CD8-positive, alpha-beta memory T cell (primary cell): ENCODE measurements around the gene ZFP36L2. TPM values are rescaled to one million over a fixed set of nuclear protein-coding genes. Genes with fewer than 3 reads are reported as not detected.

Experiments used
- CTCF ChIA-PET: fragments of 350-600 bp; sonication (Branson Sonifier 250); formaldehyde crosslinking; loops from one replicate; lab custom pipeline; 2021; ENCODE audit warnings: antibody characterized with exemption; lab: Charles Lee
- POLR2A ChIA-PET: fragments of 350-600 bp; sonication (Branson Sonifier 250); formaldehyde crosslinking; loops from one replicate; lab custom pipeline; 2021; ENCODE audit warnings: antibody characterized with exemption; lab: Charles Lee
- DNase-seq, 5 donors: peaks; one replicate each; pipeline versions ENCODE4 v3.0.0 to v3.0.0-alpha.2; 2020 to 2022; ENCODE audit warnings: mixed read lengths in 1 of 5
- H3K27ac ChIP-seq: one replicate; pipeline ENCODE4 v1.7.0; 2013; ENCODE audit warnings: low read depth, mild to moderate bottlenecking, low read length, moderate library complexity
- H3K27me3 ChIP-seq: 2 replicates; pipeline ENCODE4 v1.7.0; 2013; ENCODE audit warnings: low read length, mild to moderate bottlenecking; ENCODE audit not compliant: insufficient read depth, poor library complexity, severe bottlenecking
- H3K36me3 ChIP-seq: 2 replicates; pipeline ENCODE4 v1.7.0; 2013; ENCODE audit warnings: mild to moderate bottlenecking, low read length, moderate library complexity; ENCODE audit not compliant: insufficient read depth
- H3K4me1 ChIP-seq: 2 replicates; pipeline ENCODE4 v1.7.0; 2013; ENCODE audit warnings: mild to moderate bottlenecking, low read length, moderate library complexity; ENCODE audit not compliant: insufficient read depth
- H3K4me3 ChIP-seq: 2 replicates; pipeline ENCODE4 v1.7.0; 2013; ENCODE audit warnings: mild to moderate bottlenecking, low read length
- H3K9me3 ChIP-seq: 2 replicates; pipeline ENCODE4 v1.7.0; 2013; ENCODE audit warnings: mild to moderate bottlenecking, low read length
- H3K27ac Mint-ChIP-seq, 8 donors: one replicate each; pipeline ENCODE4 v1.8.0; 2020 to 2021; ENCODE audit warnings: mixed read lengths in 8 of 8, mild to moderate bottlenecking in 6 of 8, inconsistent platforms in 3 of 8, moderate library complexity in 3 of 8
- H3K27me3 Mint-ChIP-seq, 2 donors: one replicate each; pipeline ENCODE4 v1.8.0; 2020 to 2021; ENCODE audit warnings: mixed read lengths in 2 of 2, mild to moderate bottlenecking in 1 of 2, moderate library complexity in 1 of 2
- H3K36me3 Mint-ChIP-seq, 3 donors: one replicate each; pipeline ENCODE4 v1.8.0; 2020 to 2021; ENCODE audit warnings: mixed read lengths in 3 of 3, inconsistent platforms in 1 of 3, mild to moderate bottlenecking in 1 of 3
- H3K4me1 Mint-ChIP-seq, 3 donors: one replicate each; pipeline ENCODE4 v1.8.0; 2020 to 2021; ENCODE audit warnings: mixed read lengths in 3 of 3, inconsistent platforms in 1 of 3, mild to moderate bottlenecking in 1 of 3
- H3K4me3 Mint-ChIP-seq, 7 donors: one replicate each; pipeline ENCODE4 v1.8.0; 2020 to 2021; ENCODE audit warnings: mixed read lengths in 7 of 7, mild to moderate bottlenecking in 6 of 7, moderate library complexity in 4 of 7, inconsistent platforms in 2 of 7
- H3K9me3 Mint-ChIP-seq, 5 donors: one replicate each; pipeline ENCODE4 v1.8.0; 2020 to 2022; ENCODE audit warnings: mixed read lengths in 5 of 5, mild to moderate bottlenecking in 3 of 5, moderate library complexity in 2 of 5, inconsistent platforms in 1 of 5
- polyA plus RNA-seq: library from polyadenylated mRNA; unstranded; fragments of 300-500 nt; fragmentation: Illumina TruSeq; gene quantifications from one replicate; pipeline ENCODE4 v1.2.3, GENCODE V29; 2021
- total RNA-seq, 2 experiments: library from RNA; stranded (reverse); gene quantifications; one replicate each; pipeline ENCODE4 v1.2.3, GENCODE V29; 2021

ZFP36L2 gene
- total and polyA plus RNA-seq, 3 experiments from 2014 or later, result 98.0 to 737 (median 98.6) TPM

DNA sequence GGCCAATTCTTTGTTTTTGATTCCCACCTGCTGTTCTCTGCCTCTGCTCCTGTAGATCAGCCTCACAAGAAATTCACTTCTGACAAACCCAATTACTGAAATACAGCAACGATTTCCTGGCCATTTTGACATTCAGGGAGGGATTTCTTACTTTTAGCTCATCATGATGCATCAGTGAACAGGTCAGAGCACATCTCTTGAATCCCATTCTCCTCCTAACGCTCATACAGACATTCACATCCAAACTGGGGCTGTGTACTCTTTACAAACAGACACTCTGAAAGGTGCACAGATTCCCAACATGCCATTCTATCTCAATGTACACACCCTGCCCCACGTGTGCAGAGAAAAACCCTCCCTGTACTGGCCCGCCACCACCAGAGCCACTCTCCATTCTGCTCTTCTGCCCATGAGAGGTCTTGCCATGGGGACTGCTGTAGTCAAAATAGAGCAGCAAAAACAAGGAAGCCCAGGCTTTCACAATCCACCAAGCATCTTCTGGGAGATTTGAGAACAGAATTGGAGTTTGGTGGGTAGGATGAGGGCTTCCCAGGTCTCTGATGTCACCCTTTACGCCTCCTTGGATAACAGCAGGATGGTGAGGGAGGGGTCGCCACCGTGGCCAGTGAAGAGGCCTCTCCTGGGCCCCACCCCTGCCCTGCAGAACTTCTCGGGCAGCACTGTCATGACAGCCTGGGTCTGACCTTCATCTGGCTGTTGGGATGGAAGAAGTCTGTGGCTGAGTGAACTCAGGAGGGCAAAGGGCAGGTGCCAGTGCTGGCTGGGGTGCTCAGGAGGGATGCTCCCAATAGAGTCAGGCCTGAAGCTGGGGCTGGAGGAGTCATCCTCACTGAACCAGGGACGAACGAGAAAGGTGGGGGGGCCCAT is 41.9 kb upstream of the ZFP36L2 start:
- ChIA-PET POLR2A (no interaction called here), CTCF (no interaction called here)
- Mint-ChIP-seq H3K4me1 (no peaks in the 10 kb centered on the region), H3K36me3 (peaks cover 0 to 74% (median 21%) of the 10 kb centered on the region in 3 donors), H3K4me3 (no peak overlapping the region), H3K27me3 (no peaks in the 10 kb centered on the region), H3K27ac (peak overlapping the region in 5 of 8 donors; percentile 44 to 87 (median 70)), H3K9me3 (no peaks in the 10 kb centered on the region)
- no peak overlapping the region for H3K27ac ChIP-seq
- no peaks in the 10 kb centered on the region for H3K27me3 ChIP-seq
- H3K4me1 ChIP-seq, result no peaks in the 10 kb centered on the region
- H3K4me3 ChIP-seq, result no peak overlapping the region
- no peaks in the 10 kb centered on the region for H3K36me3 ChIP-seq
- no peaks in the 10 kb centered on the region for H3K9me3 ChIP-seq
- DNase-seq, result no peak

DNA sequence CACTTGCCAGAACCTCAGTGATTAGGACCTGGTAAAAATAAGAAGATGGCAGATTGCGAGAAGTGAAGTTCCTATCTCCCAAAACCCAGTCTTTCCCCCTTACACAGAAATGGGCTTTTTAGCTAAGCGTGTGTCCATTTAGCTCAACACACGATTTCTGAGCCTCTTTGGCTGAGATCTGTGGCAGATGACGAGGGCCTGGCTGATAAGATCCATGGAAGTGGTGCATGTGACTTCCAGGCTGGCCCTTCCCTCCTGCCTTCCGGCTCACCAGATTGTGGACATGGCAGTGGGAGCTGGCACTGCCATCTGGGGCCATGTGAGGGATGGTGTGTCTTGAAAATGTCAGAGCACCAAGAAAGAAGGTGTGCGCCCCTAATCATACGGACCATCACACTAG is 41.0 kb upstream of the ZFP36L2 start:
- DNase-seq, result no peak
- no peak overlapping the region for H3K27ac ChIP-seq
- no peaks in the 10 kb centered on the region for H3K9me3 ChIP-seq
- CTCF ChIA-PET, result no interaction called here
- H3K36me3 ChIP-seq, result no peaks in the 10 kb centered on the region
- H3K4me1 ChIP-seq, result no peaks in the 10 kb centered on the region
- POLR2A ChIA-PET, result no interaction called here
- no peak overlapping the region for H3K4me3 ChIP-seq
- Mint-ChIP-seq H3K36me3 (peaks cover 0 to 77% (median 21%) of the 10 kb centered on the region in 3 donors), H3K4me3 (no peak overlapping the region), H3K27ac (peak overlapping the region in 1 of 8 donors; percentile 17), H3K9me3 (no peaks in the 10 kb centered on the region), H3K27me3 (no peaks in the 10 kb centered on the region), H3K4me1 (no peaks in the 10 kb centered on the region)
- H3K27me3 ChIP-seq, result no peaks in the 10 kb centered on the region

DNA sequence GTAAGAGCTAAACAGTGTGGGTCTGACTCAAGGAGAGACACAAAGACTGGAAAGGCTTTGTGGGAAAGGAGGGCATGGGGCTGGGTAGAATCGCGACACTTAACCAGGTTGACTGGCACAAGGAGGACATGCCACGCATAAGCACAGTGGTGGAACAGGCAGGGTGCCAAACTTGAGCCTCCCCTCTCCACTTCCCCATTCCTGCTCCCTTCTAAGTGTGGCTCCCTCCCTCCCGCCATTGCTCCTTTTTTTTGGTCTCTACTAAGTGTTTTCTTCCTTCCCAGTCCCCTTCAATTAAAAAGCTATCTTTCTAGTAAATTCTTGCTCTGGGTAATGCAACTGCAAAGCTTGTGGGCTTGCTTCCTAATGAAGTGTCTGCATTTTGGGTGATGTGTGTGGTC is 40.3 kb upstream of the ZFP36L2 start:
- Histone ChIP-seq H3K4me3 (no peak overlapping the region), H3K36me3 (no peaks in the 10 kb centered on the region), H3K27ac (no peak overlapping the region), H3K4me1 (no peaks in the 10 kb centered on the region), H3K9me3 (no peaks in the 10 kb centered on the region), H3K27me3 (no peaks in the 10 kb centered on the region)
- no peak for DNase-seq
- Mint-ChIP-seq H3K27ac (no peak overlapping the region), H3K27me3 (no peaks in the 10 kb centered on the region), H3K4me3 (peak overlapping the region in 1 of 7 donors; percentile 36), H3K4me1 (no peaks in the 10 kb centered on the region), H3K36me3 (peaks cover 0 to 77% (median 18%) of the 10 kb centered on the region in 3 donors), H3K9me3 (no peaks in the 10 kb centered on the region)
- ChIA-PET POLR2A (no interaction called here), CTCF (no interaction called here)

DNA sequence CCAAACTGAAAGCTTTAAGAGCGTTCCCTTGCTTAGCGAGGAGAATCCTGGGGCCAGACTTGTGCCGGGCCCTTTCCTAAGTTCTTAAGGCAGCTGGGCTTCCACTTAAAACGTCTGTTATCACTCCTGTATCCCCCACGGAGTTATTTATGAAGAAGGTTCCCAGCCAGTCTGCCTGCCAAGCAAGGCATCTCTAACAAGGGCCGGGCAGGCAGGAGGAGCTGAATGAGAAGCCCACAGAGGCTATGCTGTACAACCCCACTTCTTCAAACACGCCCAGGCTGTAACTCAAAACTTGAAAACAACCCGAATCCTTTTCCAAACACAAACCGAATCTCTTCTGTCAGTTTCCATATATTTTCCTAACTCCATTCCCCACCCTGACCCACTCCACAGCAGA is 39.0 kb upstream of the ZFP36L2 start:
- POLR2A ChIA-PET, result no interaction called here
- no peak overlapping the region for H3K27ac Mint-ChIP-seq
- no peak overlapping the region for H3K4me3 ChIP-seq

DNA sequence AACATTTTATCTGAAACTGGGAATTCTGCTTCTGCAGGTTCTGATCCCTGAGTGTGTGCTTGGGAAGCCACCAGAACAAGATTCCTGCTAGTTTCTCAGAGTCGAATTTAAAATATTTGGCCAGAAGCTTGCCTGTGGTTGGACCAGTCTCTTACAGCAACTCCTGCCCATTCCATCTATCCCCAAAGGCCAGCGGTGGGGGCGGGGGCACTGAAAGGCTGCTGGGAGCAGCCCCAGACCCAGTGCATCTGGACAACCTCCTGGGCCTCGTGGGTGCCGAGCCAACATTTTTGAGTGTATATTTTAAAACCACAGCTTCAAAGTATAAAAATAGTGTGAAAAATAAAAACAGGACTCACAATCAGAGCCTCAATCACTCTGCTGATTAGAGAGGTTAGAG is 38.6 kb upstream of the ZFP36L2 start:
- CTCF ChIA-PET, result no interaction called here
- POLR2A ChIA-PET, result no interaction called here
- no peaks in the 10 kb centered on the region for H3K9me3 Mint-ChIP-seq

More for the DNA sequence above, 39.0 kb upstream of the ZFP36L2 start:
- Mint-ChIP-seq H3K9me3 (no peaks in the 10 kb centered on the region), H3K27me3 (no peaks in the 10 kb centered on the region), H3K4me3 (no peak overlapping the region), H3K4me1 (no peaks in the 10 kb centered on the region), H3K36me3 (peaks cover 0 to 72% (median 18%) of the 10 kb centered on the region in 3 donors)
- no peak for DNase-seq
- H3K36me3 ChIP-seq, result no peaks in the 10 kb centered on the region
- H3K9me3 ChIP-seq, result no peaks in the 10 kb centered on the region
- no peaks in the 10 kb centered on the region for H3K4me1 ChIP-seq
- no peak overlapping the region for H3K27ac ChIP-seq
- H3K27me3 ChIP-seq, result no peaks in the 10 kb centered on the region
- CTCF ChIA-PET, result no interaction called here

DNA sequence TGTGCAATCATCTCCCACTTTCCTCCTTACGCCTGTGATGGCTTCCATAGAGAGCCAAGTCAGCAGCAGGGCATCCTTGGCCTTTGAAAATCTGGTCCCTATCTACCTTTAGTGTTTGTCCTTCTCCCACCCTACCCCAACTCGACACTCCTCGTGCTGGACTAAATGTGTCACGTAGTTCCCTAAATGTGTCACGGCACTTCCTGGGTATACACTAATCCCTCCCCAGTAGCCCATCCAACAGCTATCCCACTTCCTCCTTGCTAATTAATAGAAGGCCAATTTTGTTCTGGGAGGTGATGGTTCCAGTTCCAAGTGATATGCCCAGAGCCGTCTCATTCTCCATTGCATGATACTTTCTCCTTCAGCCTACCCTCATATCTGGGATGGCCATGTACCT is 36.5 kb upstream of the ZFP36L2 start:
- H3K36me3 Mint-ChIP-seq, result peaks cover 0 to 57% (median 10%) of the 10 kb centered on the region in 3 donors
- no peaks in the 10 kb centered on the region for H3K9me3 ChIP-seq
- peak overlapping the region in 3 of 8 donors; percentile 17 to 71 (median 34) for H3K27ac Mint-ChIP-seq
- no peaks in the 10 kb centered on the region for H3K36me3 ChIP-seq
- H3K27me3 Mint-ChIP-seq, result no peaks in the 10 kb centered on the region
- no peak overlapping the region for H3K4me3 ChIP-seq
- DNase-seq, result no peak
- H3K9me3 Mint-ChIP-seq, result no peaks in the 10 kb centered on the region
- no peaks in the 10 kb centered on the region for H3K27me3 ChIP-seq
- no peaks in the 10 kb centered on the region for H3K4me1 ChIP-seq
- no peaks in the 10 kb centered on the region for H3K4me1 Mint-ChIP-seq
- H3K27ac ChIP-seq, result no peak overlapping the region
- POLR2A ChIA-PET, result interaction anchor here (0.6 kb wide), 1 partner anchor 25 kb away, joined by 11 read pairs; no protein-coding TSS in a partner anchor
- CTCF ChIA-PET, result no interaction called here
- H3K4me3 Mint-ChIP-seq, result no peak overlapping the region

More for the DNA sequence above, 38.6 kb upstream of the ZFP36L2 start:
- Mint-ChIP-seq H3K4me3 (no peak overlapping the region), H3K36me3 (peaks cover 0 to 72% (median 18%) of the 10 kb centered on the region in 3 donors), H3K4me1 (no peaks in the 10 kb centered on the region), H3K27me3 (no peaks in the 10 kb centered on the region), H3K27ac (no peak overlapping the region)
- DNase-seq, result no peak
- Histone ChIP-seq H3K4me1 (no peaks in the 10 kb centered on the region), H3K27ac (no peak overlapping the region), H3K27me3 (no peaks in the 10 kb centered on the region), H3K9me3 (no peaks in the 10 kb centered on the region), H3K4me3 (no peak overlapping the region), H3K36me3 (no peaks in the 10 kb centered on the region)

DNA sequence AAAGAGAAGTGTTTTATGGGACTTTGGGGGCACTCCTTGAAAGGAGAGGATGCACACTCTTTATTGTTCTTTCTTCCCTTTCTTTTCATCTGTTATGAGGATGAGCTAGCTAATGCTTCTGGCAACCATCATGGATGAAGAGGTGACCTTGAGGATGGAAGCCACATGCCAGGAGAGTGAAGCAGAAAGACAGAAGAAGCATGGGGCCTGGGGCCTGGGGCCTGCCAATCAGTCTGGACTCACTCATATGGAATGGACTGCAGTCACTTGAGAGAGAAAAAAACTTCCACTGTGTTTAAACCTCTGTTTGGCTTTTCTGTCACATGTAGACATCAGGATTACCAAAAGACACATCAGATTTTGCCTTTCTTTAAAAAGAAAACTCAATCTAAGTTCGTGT is 35.8 kb upstream of the ZFP36L2 start:
- Histone ChIP-seq H3K4me1 (no peaks in the 10 kb centered on the region), H3K9me3 (no peaks in the 10 kb centered on the region), H3K4me3 (no peak overlapping the region), H3K36me3 (no peaks in the 10 kb centered on the region), H3K27ac (no peak overlapping the region), H3K27me3 (no peaks in the 10 kb centered on the region)
- DNase-seq, result no peak
- no peaks in the 10 kb centered on the region for H3K27me3 Mint-ChIP-seq
- peak overlapping the region in 1 of 8 donors; percentile 75 for H3K27ac Mint-ChIP-seq
- no peaks in the 10 kb centered on the region for H3K9me3 Mint-ChIP-seq
- H3K4me3 Mint-ChIP-seq, result no peak overlapping the region
- H3K4me1 Mint-ChIP-seq, result no peaks in the 10 kb centered on the region
- ChIA-PET POLR2A (no interaction called here), CTCF (no interaction called here)
- H3K36me3 Mint-ChIP-seq, result peaks cover 0 to 56% (median 9%) of the 10 kb centered on the region in 3 donors

DNA sequence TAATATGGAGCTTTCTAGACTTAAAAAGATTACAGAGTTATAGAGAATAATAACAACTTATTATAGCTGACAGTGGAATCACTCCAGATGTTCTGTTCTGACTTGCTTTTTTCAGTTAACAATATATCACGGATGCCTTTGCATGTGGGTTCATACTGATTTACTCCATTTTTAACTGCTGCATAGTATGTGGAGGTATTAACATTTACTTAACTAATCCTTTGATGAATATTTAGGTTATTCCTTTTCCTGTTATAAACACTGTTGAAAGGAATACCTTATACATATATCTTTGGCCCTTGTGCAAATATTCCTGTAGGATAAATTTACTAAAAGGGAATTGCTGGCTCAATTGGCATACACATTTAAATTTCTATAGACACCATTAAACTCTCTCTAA is 33.1 kb upstream of the ZFP36L2 start:
- DNase-seq, result no peak
- ChIA-PET CTCF (interaction anchor here (0.9 kb wide), 1 partner anchor 30 kb away, joined by 3 read pairs; no protein-coding TSS in a partner anchor), POLR2A (no interaction called here)
- Mint-ChIP-seq H3K4me1 (no peaks in the 10 kb centered on the region), H3K27me3 (no peaks in the 10 kb centered on the region), H3K4me3 (no peak overlapping the region), H3K9me3 (no peaks in the 10 kb centered on the region), H3K36me3 (peaks cover 0 to 44% (median 5%) of the 10 kb centered on the region in 3 donors), H3K27ac (no peak overlapping the region)
- Histone ChIP-seq H3K9me3 (no peaks in the 10 kb centered on the region), H3K27ac (no peak overlapping the region), H3K4me3 (no peak overlapping the region), H3K36me3 (no peaks in the 10 kb centered on the region), H3K4me1 (no peaks in the 10 kb centered on the region), H3K27me3 (no peaks in the 10 kb centered on the region)
